AG09319 (cell line): Measurements from ENCODE around the gene PTPRM.

ENCODE experiments used
- DNase-seq: peaks from one replicate; pipeline ENCODE4 v3.0.0-alpha.2; 2010; ENCODE audit warnings: low read depth; ENCODE audit errors: extremely low read depth
- TF ChIP-seq, protein P1 (sequence below): IDR thresholded peaks from 2 replicates; pipeline ENCODE4 v1.5.1; 2011; ENCODE audit warnings: low read depth, mild to moderate bottlenecking, inconsistent platforms, low read length, moderate library complexity

PTPRM gene

DNA sequence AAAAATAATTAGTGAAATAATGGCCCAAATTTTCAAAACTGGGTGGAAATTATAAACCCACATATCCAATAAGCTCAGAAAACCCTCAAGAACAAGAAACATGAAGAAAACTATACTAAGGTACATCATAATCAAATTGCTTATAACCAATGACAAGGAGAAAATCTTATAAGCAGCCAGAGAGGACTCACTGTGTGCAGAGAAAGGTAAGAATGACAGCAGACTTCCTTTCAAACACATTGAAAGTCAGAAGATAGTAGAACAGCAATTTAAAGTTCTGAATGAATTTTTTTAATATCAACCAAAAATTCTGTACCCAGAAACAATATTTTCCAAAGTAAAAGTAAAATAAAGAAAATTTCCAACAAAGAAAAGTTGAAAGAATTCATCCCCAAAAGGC is 844.4 kb downstream of the PTPRM start:
- TF ChIP-seq, protein P1, sequence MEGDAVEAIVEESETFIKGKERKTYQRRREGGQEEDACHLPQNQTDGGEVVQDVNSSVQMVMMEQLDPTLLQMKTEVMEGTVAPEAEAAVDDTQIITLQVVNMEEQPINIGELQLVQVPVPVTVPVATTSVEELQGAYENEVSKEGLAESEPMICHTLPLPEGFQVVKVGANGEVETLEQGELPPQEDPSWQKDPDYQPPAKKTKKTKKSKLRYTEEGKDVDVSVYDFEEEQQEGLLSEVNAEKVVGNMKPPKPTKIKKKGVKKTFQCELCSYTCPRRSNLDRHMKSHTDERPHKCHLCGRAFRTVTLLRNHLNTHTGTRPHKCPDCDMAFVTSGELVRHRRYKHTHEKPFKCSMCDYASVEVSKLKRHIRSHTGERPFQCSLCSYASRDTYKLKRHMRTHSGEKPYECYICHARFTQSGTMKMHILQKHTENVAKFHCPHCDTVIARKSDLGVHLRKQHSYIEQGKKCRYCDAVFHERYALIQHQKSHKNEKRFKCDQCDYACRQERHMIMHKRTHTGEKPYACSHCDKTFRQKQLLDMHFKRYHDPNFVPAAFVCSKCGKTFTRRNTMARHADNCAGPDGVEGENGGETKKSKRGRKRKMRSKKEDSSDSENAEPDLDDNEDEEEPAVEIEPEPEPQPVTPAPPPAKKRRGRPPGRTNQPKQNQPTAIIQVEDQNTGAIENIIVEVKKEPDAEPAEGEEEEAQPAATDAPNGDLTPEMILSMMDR = no peak
- DNase-seq = no peak

DNA sequence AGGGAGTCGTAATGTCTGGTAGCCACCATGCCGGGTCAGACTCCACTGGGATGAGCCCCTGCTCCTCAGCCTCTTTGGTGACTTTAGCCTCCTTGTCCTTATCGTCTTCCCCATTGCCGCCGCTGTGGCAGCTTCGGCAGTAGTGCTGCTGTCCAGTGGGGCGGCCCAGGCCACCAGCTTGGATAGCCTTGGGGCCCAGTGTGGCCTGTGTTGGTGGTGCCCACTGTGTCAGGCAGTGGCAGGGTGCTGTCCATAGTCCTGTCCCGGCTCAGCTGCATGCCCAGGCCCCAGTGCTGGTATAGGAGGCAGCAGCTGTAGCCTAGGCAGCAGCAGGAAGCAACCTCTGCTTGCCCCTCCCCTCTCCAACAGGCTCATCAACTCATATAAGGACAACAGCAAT is 845.0 kb downstream of the PTPRM start:
- TF ChIP-seq, protein P1 = no peak
- DNase-seq = no peak

DNA sequence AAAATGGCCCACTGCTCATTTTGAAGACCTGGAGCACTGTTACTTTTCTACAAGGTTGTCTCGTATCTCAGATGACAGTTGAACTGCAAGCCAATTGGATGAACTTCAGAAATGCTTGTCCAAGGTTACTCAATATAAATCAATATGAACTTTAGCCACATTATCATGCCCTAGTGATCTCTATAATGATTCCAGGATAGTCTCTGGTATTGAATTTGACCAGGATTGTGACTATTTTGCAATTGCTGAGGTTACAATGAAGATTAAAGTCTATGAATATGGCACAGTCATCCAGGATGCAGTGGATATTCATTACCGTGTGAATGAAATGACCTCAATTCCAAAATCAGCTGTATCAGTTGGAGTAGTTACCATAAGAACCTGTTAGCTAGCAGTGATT is 846.1 kb downstream of the PTPRM start:
- DNase-seq = no peak
- TF ChIP-seq, protein P1 = no peak

DNA sequence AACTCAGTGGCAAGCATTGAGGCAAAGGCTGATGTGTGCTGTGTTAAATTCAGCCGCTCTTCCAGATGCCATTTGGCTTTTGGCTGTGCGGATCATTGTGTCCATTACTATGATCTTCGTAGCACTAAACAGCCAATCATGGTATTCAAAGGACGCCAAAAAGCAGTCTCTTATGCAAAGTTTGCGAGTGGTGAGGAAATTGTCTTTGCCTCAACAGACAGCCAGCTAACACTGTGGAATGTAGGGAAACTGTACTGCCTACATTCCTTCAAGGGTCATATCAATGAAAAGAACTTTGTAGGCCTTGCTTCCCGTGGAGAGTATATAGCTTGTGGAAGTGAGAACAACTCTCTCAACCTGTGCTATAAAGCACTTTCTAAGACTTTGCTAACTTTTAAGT is 846.6 kb downstream of the PTPRM start:
- TF ChIP-seq, protein P1 = no peak
- DNase-seq = no peak

DNA sequence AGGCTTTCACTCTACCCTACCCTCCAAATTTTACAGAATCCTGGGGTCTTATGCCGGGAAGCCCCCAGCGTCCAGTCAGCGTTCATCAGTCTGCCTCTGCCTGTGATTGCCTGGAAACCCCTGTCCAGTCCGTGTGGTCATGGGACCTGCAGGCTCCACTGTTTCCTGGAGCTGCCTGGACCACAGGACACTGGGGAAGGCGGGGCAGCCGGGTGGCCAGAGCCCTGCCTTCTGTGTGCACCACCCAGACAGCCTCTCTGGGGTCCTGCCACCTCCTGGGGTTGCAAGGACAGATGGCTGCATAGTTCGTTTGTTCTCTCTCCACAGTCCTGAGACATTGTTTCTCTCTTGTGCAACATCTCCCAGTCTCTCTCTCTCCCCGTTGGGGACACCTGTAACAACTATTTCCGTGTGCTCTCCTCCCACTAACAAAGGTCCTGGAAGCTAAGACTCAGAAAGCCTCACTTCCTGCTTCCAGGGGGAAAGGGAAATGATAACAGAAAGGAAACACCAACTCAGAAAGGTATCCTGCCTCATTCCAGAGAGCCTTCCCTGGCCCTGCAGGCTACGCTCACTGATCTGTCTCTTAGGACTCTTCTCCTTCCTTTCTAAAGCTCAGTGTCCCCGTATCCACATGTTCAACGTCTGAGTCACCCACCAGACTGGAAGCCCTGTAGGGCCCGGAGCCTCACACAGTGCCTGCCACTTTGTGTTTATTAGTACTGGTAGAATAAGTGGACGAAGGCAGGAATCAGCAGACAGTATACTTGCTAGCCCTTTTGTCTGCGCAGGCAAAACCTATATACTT is 849.3 kb downstream of the PTPRM start:
- no peak for DNase-seq

DNA sequence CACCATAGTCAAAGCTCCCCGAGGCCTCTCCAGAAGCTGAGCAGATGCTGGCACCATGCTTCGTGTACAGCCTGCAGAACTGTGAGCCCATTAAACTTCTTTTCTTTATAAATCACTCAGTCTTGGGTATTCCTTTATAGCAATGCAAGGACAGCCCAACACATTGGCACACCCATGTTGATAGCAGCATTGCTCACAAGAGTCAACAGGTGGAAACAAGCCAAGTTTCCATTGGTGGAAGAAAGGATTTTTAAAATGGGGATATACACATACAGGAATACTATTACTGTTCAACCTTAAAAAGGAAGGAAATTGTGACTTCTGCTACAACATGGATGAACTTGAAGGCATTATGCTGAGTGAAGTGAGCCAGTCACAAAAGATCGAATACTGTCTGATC is 855.3 kb downstream of the PTPRM start:
- DNase-seq = no peak
- TF ChIP-seq, protein P1 = no peak

More for the DNA sequence above, 849.3 kb downstream of the PTPRM start:
- TF ChIP-seq, protein P1 = no peak

DNA sequence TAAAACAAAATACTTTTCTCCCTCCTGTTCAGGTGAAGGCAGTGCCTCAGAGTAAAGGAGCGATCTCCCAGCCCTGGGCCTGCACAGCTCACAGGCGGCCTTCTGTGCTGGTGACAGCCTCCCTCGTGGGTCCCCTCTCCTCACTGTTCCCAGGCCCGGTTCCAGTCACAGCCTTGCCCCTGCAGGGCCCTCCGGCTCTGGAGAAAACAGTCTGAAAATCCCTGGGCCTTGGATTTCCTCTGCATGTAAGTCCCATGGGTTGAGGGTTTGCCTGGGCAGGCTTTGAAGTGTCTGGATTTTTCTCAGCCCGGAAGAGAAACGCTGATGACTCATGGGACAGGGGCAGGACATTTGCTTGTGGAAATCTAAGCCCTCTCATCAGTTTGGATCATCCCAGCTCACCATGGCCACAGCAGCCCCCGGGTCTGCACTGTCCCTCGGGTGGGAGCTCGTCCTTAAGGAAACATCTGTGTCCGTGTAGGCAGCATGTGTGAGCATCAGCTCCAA is 856.0 kb downstream of the PTPRM start:
- DNase-seq = no peak
- TF ChIP-seq, protein P1 = no peak
